ENCODE results near the gene TGFBR3.

GRCh38 chr1:91857557-91858239 is 28.3 kb downstream of the TGFBR3 start:
- TF ChIP-seq JUN (CRISPR knock-in tag; IDR thresholded peaks at IDR 0.05) (no peak), PREB (CRISPR knock-in tag; IDR thresholded peaks at IDR 0.05; ENCODE audit: borderline replicate concordance) (no peak), SMAD3 (CRISPR knock-in tag; IDR thresholded peaks at IDR 0.05; ENCODE audit: borderline replicate concordance) (no peak), CTCF (IDR thresholded peaks at IDR 0.05) (no peak), NR3C1 (CRISPR knock-in tag; conservative IDR thresholded peaks at IDR 0.05; ENCODE audit: low read depth) (no peak), MAX (CRISPR knock-in tag; IDR thresholded peaks at IDR 0.05) (no peak), GABPB1 (CRISPR knock-in tag; IDR thresholded peaks at IDR 0.05) (no peak), NR1H2 (CRISPR knock-in tag; IDR thresholded peaks at IDR 0.05) (no peak), IRF1 (CRISPR knock-in tag; IDR thresholded peaks at IDR 0.05) (no peak), ZBTB43 (CRISPR knock-in tag; IDR thresholded peaks at IDR 0.05) (no peak), NR2C2 (CRISPR knock-in tag; IDR thresholded peaks at IDR 0.05) (no peak), ZNF263 (CRISPR knock-in tag; IDR thresholded peaks at IDR 0.05; ENCODE audit: low read depth) (no peak), TEAD4 (CRISPR knock-in tag; IDR thresholded peaks at IDR 0.05) (no peak)
